HepG2 (cell line): Measurements from ENCODE around the gene AHSG. TPM values are rescaled to one million over a fixed set of nuclear protein-coding genes. Genes with fewer than 3 reads are reported as not detected.

Experiments
- CREM ChIP-seq, 2 experiments: sonication (generic) in 1 of 2; formaldehyde crosslinking in 1 of 2; IDR thresholded peaks; 2 replicates each; pipeline versions ENCODE4 v1.4.0 to v1.6.1; 2016 to 2020; ENCODE audit warnings: antibody characterized with exemption in 1 of 2, mild to moderate bottlenecking in 1 of 2, missing genetic modification reagents in 1 of 2
- FOXA3 ChIP-seq: IDR thresholded peaks from 2 replicates; pipeline ENCODE4 v1.6.1; 2016; ENCODE audit warnings: missing genetic modification reagents, missing compliant biosample characterization
- HNF1B ChIP-seq: sonication (generic); formaldehyde crosslinking; IDR thresholded peaks from 2 replicates; pipeline ENCODE4 v1.5.1; 2020; ENCODE audit warnings: mild to moderate bottlenecking, moderate library complexity, missing genetic modification reagents
- HNRNPUL1 ChIP-seq: fragments of 200-400 bp; formaldehyde crosslinking; IDR thresholded peaks from 2 replicates; pipeline ENCODE4 v1.6.1; 2017; ENCODE audit warnings: low read depth, mild to moderate bottlenecking, low read length, moderate library complexity
- JUND ChIP-seq: sonication (generic); formaldehyde crosslinking; IDR thresholded peaks from 2 replicates; pipeline ENCODE4 v1.8.0; 2022; ENCODE audit warnings: mild to moderate bottlenecking, missing genetic modification reagents
- KLF13 ChIP-seq: sonication (generic); formaldehyde crosslinking; IDR thresholded peaks from 2 replicates; pipeline ENCODE4 v1.4.0; 2020; ENCODE audit warnings: mild to moderate bottlenecking, missing genetic modification reagents
- KMT2B ChIP-seq: IDR thresholded peaks from 2 replicates; pipeline ENCODE4 v1.6.1; 2016; ENCODE audit warnings: missing genetic modification reagents, missing compliant biosample characterization
- MBNL3 ChIP-seq: fragments of 250-450 bp; sonication (Bioruptor Pico); conservative IDR thresholded peaks from 2 replicates; pipeline ENCODE4 v1.8.0; 2022; ENCODE audit warnings: mild to moderate bottlenecking, inconsistent platforms
- MYNN ChIP-seq: sonication (generic); formaldehyde crosslinking; IDR thresholded peaks from 2 replicates; pipeline ENCODE4 v1.4.0; 2020; ENCODE audit warnings: mild to moderate bottlenecking, low read depth, missing genetic modification reagents
- NFE2L1 ChIP-seq: sonication (generic); formaldehyde crosslinking; IDR thresholded peaks from 2 replicates; pipeline ENCODE4 v1.4.0; 2020; ENCODE audit warnings: missing genetic modification reagents, mild to moderate bottlenecking, borderline replicate concordance
- NFE2L2 ChIP-seq: fragments of 150-350 bp; IDR thresholded peaks from 2 replicates; pipeline ENCODE4 v1.6.1; 2014; ENCODE audit warnings: low read length
- NR2C2 ChIP-seq: sonication (generic); formaldehyde crosslinking; IDR thresholded peaks from 2 replicates; pipeline ENCODE4 v1.4.0; 2020; ENCODE audit warnings: missing genetic modification reagents, mild to moderate bottlenecking, moderate library complexity, borderline replicate concordance
- RFXAP ChIP-seq: sonication (generic); formaldehyde crosslinking; IDR thresholded peaks from 2 replicates; pipeline ENCODE4 v1.4.0; 2020; ENCODE audit warnings: missing genetic modification reagents, borderline replicate concordance
- TFE3 ChIP-seq: IDR thresholded peaks from 2 replicates; pipeline ENCODE4 v1.6.1; 2016
- YY1 ChIP-seq: IDR thresholded peaks from 2 replicates; pipeline ENCODE4 v1.6.1; 2011; ENCODE audit warnings: low read length, low read depth, moderate library complexity, mild to moderate bottlenecking; ENCODE audit not compliant: insufficient read depth, insufficient replicate concordance
- ZEB1 ChIP-seq: IDR thresholded peaks from 2 replicates; pipeline ENCODE4 v1.6.1; 2012; ENCODE audit warnings: mild to moderate bottlenecking, low read depth, inconsistent platforms; ENCODE audit not compliant: insufficient replicate concordance
- ZNF256 ChIP-seq: sonication (generic); formaldehyde crosslinking; conservative IDR thresholded peaks from 2 replicates; pipeline ENCODE4 v1.4.0; 2020; ENCODE audit warnings: missing genetic modification reagents
- ZNF30 ChIP-seq: sonication (generic); formaldehyde crosslinking; IDR thresholded peaks from 2 replicates; pipeline ENCODE4 v1.5.0; 2020; ENCODE audit warnings: mild to moderate bottlenecking, missing genetic modification reagents
- ZNF333 ChIP-seq: sonication (generic); formaldehyde crosslinking; IDR thresholded peaks from 2 replicates; pipeline ENCODE4 v1.4.0; 2020; ENCODE audit warnings: mild to moderate bottlenecking, missing genetic modification reagents, borderline replicate concordance
- ZNF574 ChIP-seq: sonication (generic); formaldehyde crosslinking; IDR thresholded peaks from 2 replicates; pipeline ENCODE4 v1.4.0; 2020; ENCODE audit warnings: missing genetic modification reagents
- polyA plus RNA-seq, 8 experiments: library from polyadenylated mRNA; depleted of rRNA in 3 of 8; stranded (reverse) in 7 of 8; unstranded in 1 of 8; fragments of >200 nt; fragmentation: Illumina TruSeq in 4 of 8; extraction: Trizol in 4 of 8; gene quantifications; 2 replicates each; pipeline versions ENCODE4 v1.2.1 to v1.2.3, GENCODE V29; 2011 to 2016; ENCODE audit warnings: low read depth in 4 of 8, missing spikeins in 1 of 8, mixed read lengths in 1 of 8; ENCODE audit not compliant: insufficient read depth in 1 of 8
- total RNA-seq, 5 experiments: library from RNA; depleted of rRNA; stranded (reverse); fragments of >200 nt; fragmentation: Illumina TruSeq; extraction: Trizol; gene quantifications; 2 replicates each; pipeline ENCODE4 v1.2.3, GENCODE V29; 2016; ENCODE audit warnings: low read depth in 1 of 5
- TF ChIP-seq, protein P1 (sequence below): IDR thresholded peaks from 2 replicates; pipeline ENCODE4 v1.6.1; 2016

The AHSG gene
- total and polyA plus RNA-seq, 2 of the 13 experiments (the other 11 are each of a cell fraction or from before 2014, with no cell fraction given), result 2,043 to 19,152 TPM

- TF ChIP-seq TFE3, result no peak
- peak; percentile 69 for TF ChIP-seq YY1
- TF ChIP-seq HNF1B (CRISPR knock-in tag), result peak; percentile 61; the same call in 1 of the 2 replicates
- TF ChIP-seq KMT2B (CRISPR knock-in tag), result peak; percentile 93
- TF ChIP-seq KLF13 (CRISPR knock-in tag), result no peak
- TF ChIP-seq ZNF256, result peak; percentile 18
- TF ChIP-seq ZNF30 (CRISPR knock-in tag), result no peak
- TF ChIP-seq, protein P1, sequence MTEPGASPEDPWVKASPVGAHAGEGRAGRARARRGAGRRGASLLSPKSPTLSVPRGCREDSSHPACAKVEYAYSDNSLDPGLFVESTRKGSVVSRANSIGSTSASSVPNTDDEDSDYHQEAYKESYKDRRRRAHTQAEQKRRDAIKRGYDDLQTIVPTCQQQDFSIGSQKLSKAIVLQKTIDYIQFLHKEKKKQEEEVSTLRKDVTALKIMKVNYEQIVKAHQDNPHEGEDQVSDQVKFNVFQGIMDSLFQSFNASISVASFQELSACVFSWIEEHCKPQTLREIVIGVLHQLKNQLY (CRISPR knock-in tag), result no peak
- TF ChIP-seq ZNF333, result peak; percentile 59; the same call in 1 of the 2 replicates
- TF ChIP-seq ZNF574 (CRISPR knock-in tag), result peak; percentile 100
- peak; percentile 63; the same call in 1 of the 2 replicates for TF ChIP-seq FOXA3 (CRISPR knock-in tag)
- no peak; the same call in 1 of the 2 replicates for TF ChIP-seq CREM (IDR thresholded peaks at IDR 0.05)
- no peak for TF ChIP-seq CREM (CRISPR knock-in tag; IDR thresholded peaks at IDR 0.05)
- peak; percentile 41 for TF ChIP-seq ZEB1
- no peak for TF ChIP-seq JUND (CRISPR knock-in tag)
- no peak for TF ChIP-seq HNRNPUL1
- no peak for TF ChIP-seq RFXAP
- no peak for TF ChIP-seq MYNN (CRISPR knock-in tag)
- TF ChIP-seq NFE2L2, result no peak
- no peak for TF ChIP-seq NFE2L1 (CRISPR knock-in tag)
- TF ChIP-seq MBNL3, result no peak
- peak; percentile 75; the same call in 1 of the 2 replicates for TF ChIP-seq NR2C2 (CRISPR knock-in tag)
Measured at GRCh38 chr3:186567072-186567921, 45.6 kb upstream of the AHSG start, which contains the start of gene TBCCD1 (continued).
